H9 (cell line): ENCODE results near the gene PCDHA4. TPM values are rescaled to one million over a fixed set of nuclear protein-coding genes. Genes with fewer than 3 reads are reported as not detected.
"Not testable (repeated sequence)": the region's sequence is repeated elsewhere in the genome, so short reads cannot be mapped to it uniquely, and the experiment has no call there.

Source experiments
- DNase-seq: peaks from one replicate; pipeline ENCODE4 v3.0.0-alpha.2; 2017
- H2AFZ ChIP-seq: one replicate; pipeline ENCODE4 v1.6.1; 2013; ENCODE audit warnings: mild to moderate bottlenecking, low read length, control low read depth, moderate library complexity
- H2AK5ac ChIP-seq: 2 replicates; pipeline ENCODE4 v1.6.1; 2013; ENCODE audit warnings: low read length, control low read depth, mixed read lengths; ENCODE audit not compliant: insufficient read length
- H2BK120ac ChIP-seq: one replicate; pipeline ENCODE4 v1.6.1; 2013; ENCODE audit warnings: low read depth, mild to moderate bottlenecking, low read length, control low read depth, inconsistent platforms; ENCODE audit not compliant: poor library complexity, severe bottlenecking
- H2BK12ac ChIP-seq: 2 replicates; pipeline ENCODE4 v1.6.1; 2013; ENCODE audit warnings: low read length, control low read depth, mixed read lengths, low read depth; ENCODE audit not compliant: insufficient read length
- H2BK15ac ChIP-seq: 2 replicates; pipeline ENCODE4 v1.6.1; 2013; ENCODE audit warnings: low read depth, low read length, control low read depth
- H2BK20ac ChIP-seq: one replicate; pipeline ENCODE4 v1.6.1; 2013; ENCODE audit warnings: low read depth, mild to moderate bottlenecking, low read length, control low read depth, inconsistent platforms; ENCODE audit not compliant: poor library complexity, severe bottlenecking
- H2BK5ac ChIP-seq: 2 replicates; pipeline ENCODE4 v1.6.1; 2013; ENCODE audit warnings: low read length, control low read depth, mixed read lengths; ENCODE audit not compliant: insufficient read length
- H3K14ac ChIP-seq: 2 replicates; pipeline ENCODE4 v1.6.1; 2013; ENCODE audit warnings: low read length, control low read depth; ENCODE audit not compliant: insufficient read depth
- H3K18ac ChIP-seq: 2 replicates; pipeline ENCODE4 v1.6.1; 2013; ENCODE audit warnings: low read depth, mild to moderate bottlenecking, mixed read lengths, low read length, control low read depth; ENCODE audit not compliant: insufficient read length
- H3K23ac ChIP-seq: 2 replicates; pipeline ENCODE4 v1.6.1; 2013; ENCODE audit warnings: low read length, control low read depth, mixed read lengths, low read depth; ENCODE audit not compliant: insufficient read length
- H3K23me2 ChIP-seq: 2 replicates; pipeline ENCODE4 v1.6.1; 2013; ENCODE audit warnings: low read depth, mild to moderate bottlenecking, mixed read lengths, low read length, control low read depth; ENCODE audit not compliant: insufficient read length, poor library complexity, severe bottlenecking
- H3K27ac ChIP-seq: 2 replicates; pipeline ENCODE4 v1.5.1; 2013; ENCODE audit warnings: low read length, control low read depth, mixed read lengths, low read depth; ENCODE audit not compliant: insufficient read length
- H3K27me3 ChIP-seq: 2 replicates; pipeline ENCODE4 v1.6.1; 2013; ENCODE audit warnings: low read length, control low read depth, inconsistent platforms; ENCODE audit not compliant: insufficient read depth
- H3K4ac ChIP-seq: 2 replicates; pipeline ENCODE4 v1.6.1; 2013; ENCODE audit warnings: low read depth, mild to moderate bottlenecking, control low read depth, inconsistent platforms, low read length, moderate library complexity
- H3K4me1 ChIP-seq: 2 replicates; pipeline ENCODE4 v1.6.1; 2013; ENCODE audit warnings: low read length, control low read depth, inconsistent platforms; ENCODE audit not compliant: insufficient read depth
- H3K4me2 ChIP-seq: 2 replicates; pipeline ENCODE4 v1.6.1; 2013; ENCODE audit warnings: low read length, control low read depth, mixed read lengths; ENCODE audit not compliant: insufficient read length, insufficient read depth
- H3K56ac ChIP-seq: 2 replicates; pipeline ENCODE4 v1.6.1; 2013; ENCODE audit warnings: low read depth, mild to moderate bottlenecking, mixed read lengths, low read length, control low read depth; ENCODE audit not compliant: insufficient read length
- H3K79me1 ChIP-seq: 2 replicates; pipeline ENCODE4 v1.6.1; 2013; ENCODE audit warnings: low read depth, mild to moderate bottlenecking, moderate library complexity, low read length, control low read depth, inconsistent platforms; ENCODE audit not compliant: insufficient read depth, poor library complexity, severe bottlenecking
- H3K79me2 ChIP-seq: 2 replicates; pipeline ENCODE4 v1.6.1; 2013; ENCODE audit warnings: low read length, control low read depth, inconsistent platforms; ENCODE audit not compliant: insufficient read depth
- H3K9ac ChIP-seq: 2 replicates; pipeline ENCODE4 v1.6.1; 2013; ENCODE audit warnings: low read length, control low read depth, mixed read lengths; ENCODE audit not compliant: insufficient read length; ENCODE audit errors: extremely low read depth
- H3K9me3 ChIP-seq: one replicate; pipeline ENCODE4 v1.6.1; 2013; ENCODE audit warnings: low read depth, low read length, inconsistent platforms; ENCODE audit not compliant: control insufficient read depth
- H3T11ph ChIP-seq: one replicate; pipeline ENCODE4 v1.6.1; 2013; ENCODE audit warnings: mild to moderate bottlenecking, low read length, control low read depth, inconsistent platforms
- H4K20me1 ChIP-seq: one replicate; pipeline ENCODE4 v1.6.1; 2013; ENCODE audit not compliant: control insufficient read depth, insufficient read length, insufficient read depth
- H4K5ac ChIP-seq: 2 replicates; pipeline ENCODE4 v1.6.1; 2013; ENCODE audit warnings: low read depth, mild to moderate bottlenecking, mixed read lengths, low read length, control low read depth; ENCODE audit not compliant: insufficient read length
- H4K8ac ChIP-seq: replicated peaks from 2 replicates; pipeline ENCODE4 v1.6.1; 2013; ENCODE audit warnings: low read length, control low read depth, mixed read lengths, low read depth; ENCODE audit not compliant: insufficient read length
- H4K91ac ChIP-seq: 2 replicates; pipeline ENCODE4 v1.6.1; 2013; ENCODE audit warnings: low read depth, mild to moderate bottlenecking, moderate library complexity, mixed read lengths, low read length, control low read depth; ENCODE audit not compliant: insufficient read length
- H3K27ac Mint-ChIP-seq, 3 experiments: 2 replicates in 2 of 3; 3 replicates in 1 of 3; pipeline ENCODE4 v1.8.0; 2020 to 2021; ENCODE audit warnings: mixed read lengths in 3 of 3, mild to moderate bottlenecking in 1 of 3, moderate library complexity in 1 of 3
- H3K27me3 Mint-ChIP-seq: 2 replicates; pipeline ENCODE4 v1.8.0; 2021; ENCODE audit warnings: low read depth, mild to moderate bottlenecking, moderate library complexity, mixed read lengths
- H3K36me3 Mint-ChIP-seq, 3 experiments: 2 replicates in 2 of 3; 3 replicates in 1 of 3; pipeline ENCODE4 v1.8.0; 2020 to 2021; ENCODE audit warnings: low read depth in 3 of 3, mixed read lengths in 3 of 3; ENCODE audit not compliant: insufficient read depth in 1 of 3
- H3K4me1 Mint-ChIP-seq, 2 experiments: 2 replicates each; pipeline ENCODE4 v1.8.0; 2020; ENCODE audit warnings: mixed read lengths in 2 of 2
- H3K4me3 Mint-ChIP-seq, 2 experiments: 2 replicates in 1 of 2; 3 replicates in 1 of 2; pipeline ENCODE4 v1.8.0; 2020 to 2021; ENCODE audit warnings: mild to moderate bottlenecking in 2 of 2, mixed read lengths in 2 of 2, moderate library complexity in 1 of 2
- H3K9me3 Mint-ChIP-seq, 2 experiments: 2 replicates in 1 of 2; 3 replicates in 1 of 2; pipeline ENCODE4 v1.8.0; 2020; ENCODE audit warnings: mild to moderate bottlenecking in 2 of 2, mixed read lengths in 2 of 2, moderate library complexity in 1 of 2
- WGBS: extraction: QIAGEN DNeasy Blood & Tissue Kit; methylation state at CpG from one replicate; pipeline ENCODE4 v1.1.7; 2013; ENCODE audit warnings: missing lambda C conversion rate, low lambda C conversion rate, mixed read lengths; ENCODE audit not compliant: insufficient read length; ENCODE audit errors: extremely low coverage; 5-methylcytosine and 5-hydroxymethylcytosine counted together
- total RNA-seq: library from RNA; stranded (reverse); gene quantifications from 2 replicates; pipeline ENCODE4 v1.2.1, GENCODE V29; 2021

Gene PCDHA4
- total RNA-seq, 1 experiment from 2014 or later: 3.5 TPM

GRCh38 chr5:140787849-140788504 lies 18.9 kb upstream of the PCDHA4 start:
- H2BK5ac ChIP-seq, H2BK15ac ChIP-seq, H3T11ph ChIP-seq, H2AK5ac ChIP-seq, H2BK120ac ChIP-seq, H3K27ac Mint-ChIP-seq, H4K20me1 ChIP-seq, H2BK12ac ChIP-seq, H3K9me3 ChIP-seq, H3K4me1 Mint-ChIP-seq, H3K4me1 ChIP-seq, DNase-seq, H3K18ac ChIP-seq, H2BK20ac ChIP-seq, H3K79me1 ChIP-seq, H3K23me2 ChIP-seq, H3K4ac ChIP-seq, H4K91ac ChIP-seq, H2AFZ ChIP-seq, H3K14ac ChIP-seq, H3K9ac ChIP-seq, H3K27me3 ChIP-seq, H3K56ac ChIP-seq, H3K4me3 Mint-ChIP-seq, H4K8ac ChIP-seq, H4K5ac ChIP-seq, H3K27ac ChIP-seq, H3K23ac ChIP-seq, H3K27me3 Mint-ChIP-seq, H3K4me2 ChIP-seq, H3K79me2 ChIP-seq: not testable (repeated sequence)
- H3K9me3 Mint-ChIP-seq: peaks cover 66 to 70% of the 10 kb centered on the region in 2 experiments
- peaks cover 11 to 19% (median 13%) of the 10 kb centered on the region in 3 experiments for H3K36me3 Mint-ChIP-seq
- no CpG with 5 or more reads among the region's 70 CpGs for WGBS
